Hematopoietic multipotent progenitor cell treated with erythropoietin and hydrocortisone succinate and interleukin-3 and kit ligand, for 6 days (in vitro differentiated cells): Measurements from ENCODE around the gene TMBIM6.

Experiments
- DNase-seq: peaks from one replicate; pipeline ENCODE4 v3.0.0-alpha.2; 2015

The TMBIM6 gene

GRCh38 chr12:49798934-49799333, 57.6 kb downstream of the TMBIM6 start:
- no peak for DNase-seq

GRCh38 chr12:49800421-49801140, 59.2 kb downstream of the TMBIM6 start:
- DNase-seq: no peak

GRCh38 chr12:49801141-49802063, 60.0 kb downstream of the TMBIM6 start:
- no peak for DNase-seq

- DNase-seq: no peak
Observed at GRCh38 chr12:49803693-49804450, 62.5 kb downstream of the TMBIM6 start.

GRCh38 chr12:49804821-49805220, 63.5 kb downstream of the TMBIM6 start:
- no peak for DNase-seq

- DNase-seq: no peak
Observed at GRCh38 chr12:49805409-49805808, 64.1 kb downstream of the TMBIM6 start.

- no peak for DNase-seq
Observed at GRCh38 chr12:49806321-49806813, 65.0 kb downstream of the TMBIM6 start.

GRCh38 chr12:49806877-49807276, 65.5 kb downstream of the TMBIM6 start:
- DNase-seq: no peak

GRCh38 chr12:49807991-49808580, 66.7 kb downstream of the TMBIM6 start:
- no peak for DNase-seq

- no peak for DNase-seq
Observed at GRCh38 chr12:49808686-49809380, 67.5 kb downstream of the TMBIM6 start.

GRCh38 chr12:49809381-49809905, 68.1 kb downstream of the TMBIM6 start:
- no peak for DNase-seq

GRCh38 chr12:49809906-49810389, 68.6 kb downstream of the TMBIM6 start:
- DNase-seq: no peak

- DNase-seq: no peak
Observed at GRCh38 chr12:49811136-49811535, 69.8 kb downstream of the TMBIM6 start.

- no peak for DNase-seq
Observed at GRCh38 chr12:49811961-49812401, 70.6 kb downstream of the TMBIM6 start.

GRCh38 chr12:49813131-49813530, 71.8 kb downstream of the TMBIM6 start:
- no peak for DNase-seq
